ENCODE measurements around the gene DLG2. TPM values are rescaled to one million over a fixed set of nuclear protein-coding genes. Genes with fewer than 3 reads are reported as not detected.

The DLG2 gene
- total RNA-seq, 1 donor from 2014 or later, result 0.26 TPM

- H3K36me3 ChIP-seq (ENCODE audit: control insufficient read depth, insufficient read depth, low read length), result no peaks in the 10 kb centered on the region
- DNase-seq (ENCODE audit: low read depth), result peak; percentile 2
- H3K27me3 ChIP-seq (ENCODE audit: control insufficient read depth, insufficient read depth, low read length), result no peaks in the 10 kb centered on the region
- TF ChIP-seq, protein P1, sequence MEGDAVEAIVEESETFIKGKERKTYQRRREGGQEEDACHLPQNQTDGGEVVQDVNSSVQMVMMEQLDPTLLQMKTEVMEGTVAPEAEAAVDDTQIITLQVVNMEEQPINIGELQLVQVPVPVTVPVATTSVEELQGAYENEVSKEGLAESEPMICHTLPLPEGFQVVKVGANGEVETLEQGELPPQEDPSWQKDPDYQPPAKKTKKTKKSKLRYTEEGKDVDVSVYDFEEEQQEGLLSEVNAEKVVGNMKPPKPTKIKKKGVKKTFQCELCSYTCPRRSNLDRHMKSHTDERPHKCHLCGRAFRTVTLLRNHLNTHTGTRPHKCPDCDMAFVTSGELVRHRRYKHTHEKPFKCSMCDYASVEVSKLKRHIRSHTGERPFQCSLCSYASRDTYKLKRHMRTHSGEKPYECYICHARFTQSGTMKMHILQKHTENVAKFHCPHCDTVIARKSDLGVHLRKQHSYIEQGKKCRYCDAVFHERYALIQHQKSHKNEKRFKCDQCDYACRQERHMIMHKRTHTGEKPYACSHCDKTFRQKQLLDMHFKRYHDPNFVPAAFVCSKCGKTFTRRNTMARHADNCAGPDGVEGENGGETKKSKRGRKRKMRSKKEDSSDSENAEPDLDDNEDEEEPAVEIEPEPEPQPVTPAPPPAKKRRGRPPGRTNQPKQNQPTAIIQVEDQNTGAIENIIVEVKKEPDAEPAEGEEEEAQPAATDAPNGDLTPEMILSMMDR (IDR thresholded peaks at IDR 0.05; ENCODE audit: insufficient read depth, low read length, severe bottlenecking), result no peak
- no peak for FAIRE-seq
- no peak overlapping the region for H3K4me3 ChIP-seq (ENCODE audit: low read depth, low read length)
Observed at GRCh38 chr11:83510530-83511460, 2116.3 kb downstream of the DLG2 start.

- FAIRE-seq (no peak), DNase-seq (ENCODE audit: low read depth) (no peak)
- Histone ChIP-seq H3K36me3 (ENCODE audit: control insufficient read depth, insufficient read depth, low read length) (no peaks in the 10 kb centered on the region), H3K27me3 (ENCODE audit: control insufficient read depth, insufficient read depth, low read length) (no peaks in the 10 kb centered on the region), H3K4me3 (ENCODE audit: low read depth, low read length) (no peak overlapping the region)
- TF ChIP-seq, protein P1 (IDR thresholded peaks at IDR 0.05; ENCODE audit: insufficient read depth, low read length, severe bottlenecking), result no peak
Observed at GRCh38 chr11:83508804-83509203, 2118.3 kb downstream of the DLG2 start.

DNA sequence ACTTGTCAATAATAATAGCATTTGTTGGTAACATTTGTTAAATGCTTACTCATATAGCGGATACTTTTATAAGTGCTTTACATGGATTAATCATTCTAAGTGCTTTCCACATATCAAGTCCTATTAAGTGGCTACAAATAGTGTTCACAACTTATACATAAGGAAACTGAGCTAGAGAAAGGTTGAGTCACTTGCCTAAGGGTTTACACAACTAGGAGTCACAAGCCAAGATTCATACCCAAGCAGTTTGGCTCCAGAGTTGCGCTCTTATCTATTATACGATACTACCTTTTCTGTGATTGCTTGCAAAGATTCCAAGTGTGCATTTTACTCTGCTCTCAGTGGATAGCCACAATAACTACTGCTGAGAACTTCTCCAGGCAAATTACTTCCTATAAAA is 2125.1 kb downstream of the DLG2 start:
- Histone ChIP-seq H3K36me3 (ENCODE audit: control insufficient read depth, insufficient read depth, low read length) (no peaks in the 10 kb centered on the region), H3K27me3 (ENCODE audit: control insufficient read depth, insufficient read depth, low read length) (no peaks in the 10 kb centered on the region), H3K4me3 (ENCODE audit: low read depth, low read length) (no peak overlapping the region)
- FAIRE-seq (no peak), DNase-seq (ENCODE audit: low read depth) (peak; percentile 92)
- TF ChIP-seq, protein P1 (IDR thresholded peaks at IDR 0.05; ENCODE audit: insufficient read depth, low read length, severe bottlenecking), result no peak

GRCh38 chr11:83493917-83494316 is 2133.2 kb downstream of the DLG2 start:
- DNase-seq (ENCODE audit: low read depth) (no peak), FAIRE-seq (no peak)
- Histone ChIP-seq H3K4me3 (ENCODE audit: low read depth, low read length) (no peak overlapping the region), H3K27me3 (ENCODE audit: control insufficient read depth, insufficient read depth, low read length) (peaks cover 2% of the 10 kb centered on the region), H3K36me3 (ENCODE audit: control insufficient read depth, insufficient read depth, low read length) (no peaks in the 10 kb centered on the region)
- TF ChIP-seq, protein P1 (IDR thresholded peaks at IDR 0.05; ENCODE audit: insufficient read depth, low read length, severe bottlenecking), result no peak

DNA sequence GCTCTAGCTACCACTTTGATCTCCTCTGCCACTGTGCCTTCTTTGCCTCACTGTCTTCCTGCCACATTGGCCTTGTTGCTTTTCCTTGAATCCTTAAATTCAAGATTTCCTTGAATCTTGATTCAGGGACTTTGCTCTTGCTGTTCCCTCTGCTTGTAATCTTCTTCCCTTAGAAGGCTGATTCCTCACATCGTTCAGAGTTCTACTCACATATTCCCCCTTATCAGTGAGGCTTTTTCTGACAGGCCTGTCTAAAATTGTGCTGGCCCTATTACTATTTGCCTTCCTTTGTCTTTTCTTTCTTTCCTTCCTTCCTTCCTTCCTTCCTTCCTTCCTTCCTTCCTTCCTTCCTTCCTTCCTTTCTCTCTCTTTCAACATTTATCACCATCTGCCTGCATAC is 2134.1 kb downstream of the DLG2 start:
- Histone ChIP-seq H3K27me3 (ENCODE audit: control insufficient read depth, insufficient read depth, low read length) (peaks cover 2% of the 10 kb centered on the region), H3K36me3 (ENCODE audit: control insufficient read depth, insufficient read depth, low read length) (no peaks in the 10 kb centered on the region), H3K4me3 (ENCODE audit: low read depth, low read length) (no peak overlapping the region)
- no peak for FAIRE-seq
- DNase-seq (ENCODE audit: low read depth), result no peak
- TF ChIP-seq, protein P1 (IDR thresholded peaks at IDR 0.05; ENCODE audit: insufficient read depth, low read length, severe bottlenecking), result no peak

All from bronchial epithelial cell (primary cell).